ENCODE measurements around the gene ZIC1.

- TF ChIP-seq CTCF (conservative IDR thresholded peaks at IDR 0.05; ENCODE audit: low read depth, low read length) (no peak), EZH2 (IDR thresholded peaks at IDR 0.05; ENCODE audit: low read length, unreplicated experiment) (no peak)
Observed at GRCh38 chr3:147373301-147373700, 35.9 kb upstream of the ZIC1 start.
